Skin epidermis (tissue), 12 donors: ENCODE measurements around the gene HOXC5.

ENCODE experiments used
- H3K27ac ChIP-seq, 21 experiments: fragments of 200-600 bp; sonication (generic) in 11 of 21; one replicate each; pipeline ENCODE4 v1.5.0; 2020; ENCODE audit warnings: mild to moderate bottlenecking in 3 of 21, inconsistent platforms in 2 of 21, moderate library complexity in 2 of 21
- H3K4me3 ChIP-seq, 7 experiments: fragments of 200-600 bp; sonication (generic) in 2 of 7; one replicate each; pipeline ENCODE4 v1.5.0; 2020; ENCODE audit warnings: inconsistent platforms in 2 of 7, mild to moderate bottlenecking in 2 of 7, moderate library complexity in 1 of 7

Gene HOXC5

DNA sequence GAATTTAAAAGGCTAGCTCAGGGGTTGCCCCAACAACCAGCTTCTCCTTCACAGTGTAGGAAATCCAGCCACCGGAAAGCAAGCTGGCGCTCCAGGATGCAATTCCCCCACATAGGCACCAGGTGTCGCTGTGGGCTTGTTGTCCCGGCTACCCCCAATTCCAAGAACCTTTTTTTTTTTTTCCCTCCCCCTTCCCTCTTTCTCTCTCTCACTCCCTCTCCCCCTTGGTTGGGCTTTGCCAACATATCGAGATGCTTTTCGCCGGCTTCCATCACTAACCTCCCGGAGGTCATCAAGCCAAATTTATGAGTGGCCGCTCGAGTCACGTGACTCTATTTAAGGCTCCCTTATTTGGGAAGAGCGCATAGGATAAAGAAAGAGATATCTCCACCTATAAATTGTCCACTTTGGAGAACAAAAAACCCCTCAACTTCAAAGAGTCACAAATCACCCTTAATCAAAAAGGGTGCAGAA is at the start of gene HOXC5:
TSS of gene HOXC5 (plus strand) at position 424 of the 474 bp plus-strand sequence. CDS start 73 bp downstream, outside the sequence.
- peak within 1 kb of the TSS in 8 of 21 experiments; percentile 1 to 88 (median 81) for H3K27ac ChIP-seq
- peak within 1 kb of the TSS; percentile 14 to 36 (median 30) for H3K4me3 ChIP-seq

DNA sequence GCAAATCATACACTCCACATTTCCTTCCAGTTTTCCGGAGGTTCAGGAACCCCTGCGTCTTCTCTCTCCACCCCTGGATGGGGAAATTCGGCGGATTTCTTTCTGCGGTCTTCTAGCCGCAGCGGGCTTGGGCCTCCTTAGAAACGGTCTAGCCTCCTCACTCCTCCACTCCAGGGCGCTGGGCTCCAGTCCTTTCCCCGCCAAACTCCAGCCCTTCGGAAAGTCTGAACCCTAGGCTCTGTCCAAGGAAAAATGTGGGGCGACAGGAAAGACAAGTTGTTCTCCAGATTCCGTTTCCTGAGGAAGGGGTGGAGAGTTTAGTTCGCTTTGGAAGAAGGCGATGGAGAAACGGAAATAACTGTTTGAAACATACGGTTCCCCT is 49.3 kb upstream of the HOXC5 start:
- H3K4me3 ChIP-seq, result peak overlapping the region in 2 of 7 experiments; percentile 4 to 39
- peak overlapping the region in 9 of 21 experiments; percentile 14 to 98 (median 83) for H3K27ac ChIP-seq

DNA sequence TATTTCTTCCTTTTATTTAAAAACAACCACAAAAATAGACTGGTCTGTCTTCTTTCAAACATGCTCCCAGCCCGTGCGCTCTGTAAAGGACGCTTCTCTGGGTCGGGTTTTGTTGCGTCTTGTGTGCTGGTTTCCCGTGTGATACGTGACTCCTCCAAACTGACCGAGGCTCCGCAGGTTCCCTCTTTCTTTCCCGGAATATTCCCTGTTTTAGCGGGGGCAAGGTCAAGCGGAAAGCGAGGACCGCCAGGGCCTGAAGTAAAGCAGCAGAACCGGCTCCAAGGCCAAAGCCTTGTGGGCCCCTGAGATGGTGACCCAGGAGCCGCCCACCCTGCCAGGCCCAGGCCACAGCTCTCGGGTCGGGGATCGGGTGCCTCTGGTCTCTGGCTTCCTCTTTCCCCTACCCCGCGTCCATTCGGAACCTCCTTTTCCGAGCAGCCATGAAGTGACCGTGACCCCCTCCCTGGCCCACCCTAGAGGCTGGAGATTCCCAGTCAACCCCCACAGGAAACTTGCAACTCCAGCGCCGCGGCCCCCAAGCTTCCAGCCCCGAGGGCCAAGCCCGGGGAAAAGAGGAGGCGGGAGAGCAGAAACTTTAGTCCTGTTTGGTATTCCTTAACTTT is 48.8 kb upstream of the HOXC5 start:
- peak overlapping the region in 12 of 21 experiments; percentile 10 to 98 (median 72) for H3K27ac ChIP-seq
- peak overlapping the region in 3 of 7 experiments; percentile 39 to 43 (median 42) for H3K4me3 ChIP-seq

DNA sequence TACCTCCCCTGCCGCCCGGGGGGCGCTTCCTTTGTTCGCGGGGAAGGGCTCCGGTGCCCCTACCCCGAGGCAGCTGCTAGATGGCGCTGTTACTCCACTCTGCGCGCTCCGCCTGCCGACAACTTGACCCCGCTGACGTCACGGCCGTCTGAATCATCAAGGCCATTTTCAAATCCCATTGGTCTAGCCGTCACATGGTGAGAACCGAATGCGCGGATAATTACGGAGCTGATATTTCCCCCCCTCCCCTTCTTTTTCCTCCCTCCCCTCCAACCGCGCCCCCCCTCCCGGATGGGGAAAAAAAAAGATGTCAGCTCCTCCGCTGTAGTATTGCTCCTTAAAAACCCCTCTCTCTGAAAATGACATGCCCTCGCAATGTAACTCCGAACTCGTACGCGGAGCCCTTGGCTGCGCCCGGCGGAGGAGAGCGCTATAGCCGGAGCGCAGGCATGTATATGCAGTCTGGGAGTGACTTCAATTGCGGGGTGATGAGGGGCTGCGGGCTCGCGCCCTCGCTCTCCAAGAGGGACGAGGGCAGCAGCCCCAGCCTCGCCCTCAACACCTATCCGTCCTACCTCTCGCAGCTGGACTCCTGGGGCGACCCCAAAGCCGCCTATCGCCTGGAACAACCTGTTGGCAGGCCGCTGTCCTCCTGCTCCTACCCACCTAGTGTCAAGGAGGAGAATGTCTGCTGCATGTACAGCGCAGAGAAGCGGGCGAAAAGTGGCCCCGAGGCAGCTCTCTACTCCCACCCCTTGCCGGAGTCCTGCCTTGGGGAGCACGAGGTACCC is 47.8 kb upstream of the HOXC5 start, which contains the start of gene HOXC10:
TSS of gene HOXC10 (plus strand) at position 246 of the 791 bp plus-strand sequence. CDS start at position 360, 114 bp downstream.
- peak within 1 kb of the TSS in 15 of 21 experiments; percentile 42 to 98 (median 73) for H3K27ac ChIP-seq

DNA sequence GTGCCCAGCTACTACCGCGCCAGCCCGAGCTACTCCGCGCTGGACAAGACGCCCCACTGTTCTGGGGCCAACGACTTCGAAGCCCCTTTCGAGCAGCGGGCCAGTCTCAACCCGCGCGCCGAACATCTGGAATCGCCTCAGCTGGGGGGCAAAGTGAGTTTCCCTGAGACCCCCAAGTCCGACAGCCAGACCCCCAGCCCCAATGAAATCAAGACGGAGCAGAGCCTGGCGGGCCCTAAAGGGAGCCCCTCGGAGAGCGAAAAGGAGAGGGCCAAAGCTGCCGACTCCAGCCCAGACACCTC is 47.2 kb upstream of the HOXC5 start:
- Histone ChIP-seq H3K4me3 (peak overlapping the region in 6 of 7 experiments; percentile 9 to 43 (median 38)), H3K27ac (peak overlapping the region in 15 of 21 experiments; percentile 42 to 98 (median 73))

More for the DNA sequence above, 47.8 kb upstream of the HOXC5 start, which contains the start of gene HOXC10:
- peak within 1 kb of the TSS in 6 of 7 experiments; percentile 9 to 43 (median 38) for H3K4me3 ChIP-seq

DNA sequence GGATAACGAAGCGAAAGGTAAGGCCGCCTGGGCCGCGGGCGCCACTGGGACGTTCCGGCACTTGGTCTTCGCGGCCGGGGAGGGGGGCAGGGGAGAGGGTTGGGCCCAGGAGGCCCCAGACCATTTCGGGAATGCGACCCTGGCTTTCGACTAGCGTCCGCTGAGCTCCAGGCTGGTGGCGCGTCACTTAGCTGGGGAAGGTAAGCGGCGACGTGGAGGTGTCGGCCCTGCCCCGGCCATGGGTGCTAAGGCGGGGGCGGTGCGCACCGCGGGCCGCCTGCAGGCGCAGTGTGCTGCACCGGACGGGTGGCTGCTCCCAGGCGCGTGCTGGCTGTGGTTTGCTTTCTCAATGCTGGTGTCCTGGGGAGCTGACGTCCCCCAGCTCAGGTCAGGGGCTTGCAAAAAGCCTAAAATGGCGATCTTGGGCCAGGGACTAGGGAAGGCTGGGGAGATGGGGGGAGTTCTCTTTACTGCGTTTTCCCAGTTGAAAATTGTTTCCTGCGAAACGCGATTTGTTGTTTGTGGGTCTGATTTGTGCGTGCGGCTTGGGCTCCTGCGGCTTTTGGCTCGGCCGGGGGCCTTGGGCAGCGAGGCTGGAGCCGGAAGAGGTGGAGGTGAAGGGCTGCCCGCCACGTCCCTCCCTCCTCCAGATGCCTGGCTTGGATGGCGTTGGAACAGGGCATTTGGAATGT is 46.7 kb upstream of the HOXC5 start:
- Histone ChIP-seq H3K27ac (peak overlapping the region in 15 of 21 experiments; percentile 42 to 98 (median 73)), H3K4me3 (peak overlapping the region in 6 of 7 experiments; percentile 9 to 43 (median 38))

DNA sequence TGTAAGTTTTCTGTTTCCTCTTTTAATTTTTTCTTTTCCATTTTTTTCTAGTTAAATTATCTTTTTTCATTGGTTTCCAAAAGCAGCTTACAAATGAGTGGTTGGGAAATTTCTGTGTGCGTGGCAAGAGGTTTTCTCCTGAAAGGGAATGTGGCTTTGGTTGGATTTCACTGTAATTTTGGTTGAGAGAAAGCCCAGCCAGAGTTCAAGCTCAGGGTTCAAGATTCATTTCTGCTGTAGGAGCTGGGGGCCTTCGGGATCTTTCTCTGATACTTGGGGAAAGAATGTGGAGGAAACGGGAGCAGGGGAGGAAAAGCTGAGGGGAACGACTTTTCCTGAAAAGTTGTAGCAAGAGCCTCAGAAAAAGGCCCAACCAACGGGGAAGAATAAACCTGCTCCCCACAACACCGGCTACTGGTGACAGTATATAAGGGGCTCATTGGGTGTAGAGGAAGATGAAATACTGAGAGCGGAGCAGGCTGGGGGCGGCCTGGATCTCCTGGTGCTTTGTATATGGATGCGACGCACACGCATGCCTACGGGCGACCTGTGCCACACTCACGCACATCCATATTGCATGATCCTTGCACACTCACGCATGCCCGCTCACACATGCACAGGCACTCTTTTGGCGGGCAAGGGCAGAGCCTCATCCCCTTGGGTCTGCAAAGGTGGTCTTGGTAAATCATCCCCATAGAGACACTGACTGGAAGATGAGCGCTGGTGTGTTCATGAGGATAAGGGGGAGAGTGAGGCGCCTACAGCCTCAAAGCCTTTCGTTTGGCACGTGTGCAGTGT is 46.0 kb upstream of the HOXC5 start:
- peak overlapping the region in 11 of 21 experiments; percentile 57 to 98 (median 82) for H3K27ac ChIP-seq
- H3K4me3 ChIP-seq, result peak overlapping the region in 5 of 7 experiments; percentile 34 to 43 (median 39)

DNA sequence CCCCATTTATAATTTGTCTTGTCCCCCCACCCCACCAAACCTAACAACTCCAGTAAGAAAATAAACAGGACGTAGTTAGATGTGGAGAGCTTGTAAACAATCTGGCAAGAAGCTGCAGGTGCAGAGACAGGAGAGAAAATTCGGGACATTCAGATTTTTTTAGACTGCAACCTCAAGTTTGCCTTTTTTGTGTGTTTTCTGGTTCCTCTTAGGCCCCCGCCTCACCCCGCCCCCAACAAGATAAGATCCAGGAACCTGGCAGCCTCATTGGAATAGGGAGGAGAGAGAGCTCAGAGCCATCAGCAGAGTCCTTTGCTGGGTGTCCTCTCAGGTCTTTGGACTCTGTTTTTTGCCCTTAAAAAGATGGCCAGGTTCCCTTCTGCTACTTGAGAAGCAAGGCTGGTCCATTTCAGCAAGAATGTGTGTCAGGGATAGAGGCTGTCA is 45.0 kb upstream of the HOXC5 start:
- Histone ChIP-seq H3K27ac (peak overlapping the region in 3 of 21 experiments; percentile 41 to 98 (median 95)), H3K4me3 (no peak overlapping the region)

DNA sequence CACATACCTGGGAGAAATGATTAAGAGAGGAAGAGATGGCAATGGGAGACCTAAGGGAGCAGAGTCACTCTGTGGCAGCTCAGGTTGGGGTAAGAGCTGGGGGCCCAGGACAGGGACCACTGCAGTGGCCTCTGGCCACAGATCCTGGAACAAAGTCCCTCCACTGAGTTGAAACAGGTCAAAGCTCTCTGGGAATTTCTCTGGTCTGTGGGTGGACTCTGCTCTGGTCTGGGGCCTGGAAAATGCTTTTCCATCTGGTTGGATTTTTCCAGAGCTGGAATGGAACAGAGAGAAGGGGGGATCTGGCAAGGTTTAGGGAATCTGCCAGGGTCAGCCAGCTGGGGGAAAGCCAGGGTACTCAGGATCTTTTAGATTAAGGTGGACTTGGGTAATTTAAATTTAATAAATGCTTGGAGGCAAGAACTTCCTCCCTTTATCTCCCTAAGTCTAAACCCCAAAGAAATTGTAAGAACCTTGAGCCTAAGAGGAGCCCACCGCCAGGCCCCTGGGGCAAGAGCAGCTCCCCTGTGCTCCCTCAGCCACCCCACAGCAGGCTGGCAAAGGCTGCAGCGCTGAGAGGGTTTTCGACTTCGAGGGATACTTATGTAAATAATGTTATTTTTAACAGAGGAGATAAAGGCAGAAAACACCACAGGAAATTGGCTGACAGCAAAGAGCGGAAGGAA is 44.2 kb upstream of the HOXC5 start:
- H3K27ac ChIP-seq, result peak overlapping the region in 4 of 21 experiments; percentile 45 to 98 (median 60)
- H3K4me3 ChIP-seq, result no peak overlapping the region

DNA sequence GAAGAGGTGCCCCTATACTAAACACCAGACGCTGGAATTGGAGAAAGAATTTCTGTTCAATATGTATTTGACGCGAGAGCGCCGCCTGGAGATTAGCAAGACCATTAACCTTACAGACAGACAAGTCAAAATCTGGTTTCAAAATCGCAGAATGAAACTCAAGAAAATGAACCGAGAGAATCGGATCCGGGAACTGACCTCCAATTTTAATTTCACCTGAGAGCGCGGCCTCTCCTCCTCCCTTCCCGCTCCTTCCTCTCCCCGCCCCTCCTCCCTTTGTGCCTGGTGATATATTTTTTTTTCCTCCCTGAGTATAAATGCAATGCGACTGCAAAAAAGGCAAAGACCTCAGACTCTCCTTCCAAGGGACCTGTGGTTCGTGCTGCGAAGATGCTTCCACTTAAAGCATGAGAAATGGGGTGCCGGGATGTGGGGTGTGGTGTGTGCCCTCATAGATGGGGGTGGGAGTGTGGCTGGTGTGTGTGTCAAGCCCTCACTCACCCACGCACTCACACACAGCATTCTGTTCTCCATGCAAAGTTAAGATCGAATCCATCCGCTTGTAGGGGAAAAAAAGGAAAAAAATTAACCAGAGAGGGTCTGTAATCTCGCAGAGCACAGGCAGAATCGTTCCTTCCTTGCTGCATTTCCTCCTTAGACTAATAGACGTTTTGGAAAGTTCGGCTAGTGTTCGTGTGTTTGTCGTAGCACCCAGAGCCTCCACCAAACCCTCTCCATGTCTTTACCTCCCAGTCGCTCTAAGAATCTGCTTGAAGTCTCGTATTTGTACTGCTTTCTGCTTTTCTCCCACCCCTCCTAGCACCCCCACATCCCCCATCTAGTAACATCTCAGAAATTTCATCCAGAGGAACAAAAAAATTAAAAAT is 43.4 kb upstream of the HOXC5 start:
- Histone ChIP-seq H3K4me3 (no peak overlapping the region), H3K27ac (peak overlapping the region in 5 of 21 experiments; percentile 0 to 98 (median 53))

DNA sequence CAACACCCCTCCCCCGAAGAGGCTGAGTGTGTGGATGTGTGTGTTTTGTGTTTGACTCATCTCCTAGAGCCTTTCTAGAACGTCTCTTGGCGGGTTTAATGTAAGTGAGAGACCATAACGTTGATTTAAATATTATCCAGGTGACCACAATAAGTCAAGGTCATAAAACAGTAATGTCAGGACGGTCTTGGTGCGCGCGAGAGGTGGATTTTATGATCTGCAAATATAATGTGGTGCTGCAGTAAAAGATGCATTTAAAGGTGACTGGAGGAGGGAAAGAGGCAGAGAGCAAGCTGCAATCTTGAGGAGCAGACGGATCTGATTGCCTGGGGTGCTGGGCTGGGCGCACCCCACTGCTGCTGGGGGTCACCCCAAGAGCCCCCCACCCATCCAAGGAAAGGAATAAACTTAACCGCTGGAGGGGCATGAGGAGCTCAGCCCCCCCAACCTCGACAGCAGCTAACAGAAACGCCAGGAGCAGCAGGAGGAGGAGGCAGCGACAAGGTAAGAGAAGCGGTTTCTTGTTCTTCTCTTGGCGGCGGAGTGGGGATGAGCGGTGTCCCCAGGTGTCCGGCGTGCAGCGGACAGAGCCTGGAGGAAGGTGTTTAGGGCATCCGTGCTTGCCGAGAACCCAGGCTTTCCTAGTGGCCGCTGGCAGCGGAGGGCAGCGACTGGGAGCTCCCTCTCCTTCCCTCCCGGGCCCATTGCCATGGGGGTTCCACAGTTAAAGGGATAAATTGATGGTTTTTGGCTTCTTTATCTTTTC is 42.4 kb upstream of the HOXC5 start:
- H3K4me3 ChIP-seq, result no peak overlapping the region
- H3K27ac ChIP-seq, result peak overlapping the region in 6 of 21 experiments; percentile 12 to 98 (median 48)

DNA sequence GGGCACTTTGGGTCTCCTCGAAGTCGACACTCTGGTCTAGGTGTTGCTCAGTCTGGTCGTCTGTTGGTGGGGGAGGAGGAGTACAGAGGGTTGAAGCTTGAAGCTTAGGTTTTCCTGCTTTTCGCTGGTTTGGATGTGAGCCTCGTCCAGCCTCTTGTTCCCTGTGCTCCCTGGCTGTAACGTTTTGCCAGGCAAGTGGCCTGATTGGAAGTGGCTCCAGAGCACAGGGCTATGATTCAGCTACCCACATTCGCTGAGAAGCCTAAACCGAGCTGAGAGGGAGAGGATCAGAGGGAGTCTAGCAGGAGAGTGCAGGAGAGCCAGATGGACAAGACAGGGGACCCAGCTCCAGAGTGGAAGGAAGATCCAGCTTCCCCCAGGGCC is 41.8 kb upstream of the HOXC5 start:
- Histone ChIP-seq H3K27ac (peak overlapping the region in 6 of 21 experiments; percentile 12 to 98 (median 72)), H3K4me3 (no peak overlapping the region)

DNA sequence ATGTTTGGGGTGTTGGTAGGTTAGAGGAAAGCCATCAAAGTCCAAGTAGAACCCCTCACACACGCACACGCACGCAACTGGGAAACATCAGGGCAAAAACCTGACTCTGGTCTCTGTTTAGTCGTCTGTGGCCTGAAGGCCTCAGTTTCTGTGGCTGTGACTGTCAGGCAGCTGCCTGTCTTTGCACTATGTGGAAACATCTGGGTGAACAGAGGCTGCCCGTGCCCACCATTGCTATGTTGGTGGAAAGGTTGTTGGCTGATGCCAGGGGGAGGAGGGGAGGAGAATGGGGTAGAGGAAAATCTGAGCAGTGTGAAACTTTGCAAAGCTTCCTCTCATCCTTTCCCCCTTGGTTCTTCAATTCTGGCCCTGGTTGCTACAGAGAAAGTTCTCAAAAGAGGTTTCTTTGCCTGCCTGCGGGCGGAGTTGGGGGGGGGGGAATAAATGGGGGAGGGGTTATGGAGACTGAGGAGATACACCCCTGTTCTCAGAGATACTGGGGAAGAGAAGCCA is 40.4 kb upstream of the HOXC5 start:
- H3K27ac ChIP-seq, result peak overlapping the region in 4 of 21 experiments; percentile 97 to 98 (median 98)

DNA sequence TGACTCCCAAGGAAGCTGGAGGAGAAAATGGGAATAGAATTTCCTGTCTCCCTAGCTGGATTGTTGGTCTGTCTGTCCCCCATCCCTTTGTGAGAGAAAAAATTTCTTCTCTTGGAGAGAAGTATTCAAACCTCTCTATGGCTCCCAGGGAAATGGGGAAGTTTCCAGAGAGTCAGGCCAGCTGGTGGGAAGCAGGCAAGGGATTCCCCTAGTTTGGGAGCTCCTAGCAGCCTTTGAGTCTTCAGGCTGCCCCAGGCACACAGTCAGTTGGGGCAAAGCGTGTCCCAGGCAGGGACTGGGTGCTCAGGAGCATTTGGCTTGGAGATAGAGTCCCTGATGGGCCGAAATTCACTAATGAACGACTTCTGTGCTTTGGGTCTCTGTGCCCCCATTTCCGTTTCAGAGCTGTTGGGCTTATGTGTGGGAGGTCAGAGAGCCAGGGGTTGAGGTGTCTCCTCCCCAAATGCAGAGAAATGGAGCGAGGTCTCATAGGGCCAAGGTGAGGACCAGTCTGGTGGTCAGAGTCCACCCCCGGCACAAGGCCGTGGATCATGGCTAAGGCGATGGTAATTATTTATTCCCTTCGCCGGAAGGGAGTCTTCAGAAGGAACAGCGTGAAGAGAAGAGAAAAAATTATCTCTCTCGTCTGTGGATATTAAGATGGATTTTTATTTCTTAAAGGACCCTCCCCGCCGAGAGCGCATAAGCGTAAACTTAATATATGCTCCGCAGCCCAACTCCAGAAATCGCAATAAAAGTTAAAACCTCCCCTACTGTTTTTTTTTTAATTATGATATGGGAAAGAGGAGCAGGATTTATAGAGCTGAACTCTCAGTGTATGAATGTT is 39.5 kb upstream of the HOXC5 start:
- Histone ChIP-seq H3K4me3 (no peak overlapping the region), H3K27ac (peak overlapping the region in 6 of 21 experiments; percentile 80 to 98 (median 98))

More for the DNA sequence above, 40.4 kb upstream of the HOXC5 start:
- H3K4me3 ChIP-seq, result no peak overlapping the region

DNA sequence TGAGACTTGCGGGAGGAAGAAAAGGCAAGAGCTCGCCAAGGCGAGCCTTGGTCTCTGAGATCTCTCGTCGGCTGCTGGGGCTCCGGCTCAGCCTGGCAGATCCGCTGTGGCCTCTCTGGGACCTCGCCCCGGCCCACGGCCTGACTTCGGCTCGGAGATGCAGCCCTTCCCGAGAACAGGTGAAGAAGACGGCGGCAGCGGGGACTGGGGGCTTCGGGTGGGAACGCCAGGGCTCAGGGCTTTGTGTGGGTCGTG is 38.9 kb upstream of the HOXC5 start:
- Histone ChIP-seq H3K4me3 (peak overlapping the region in 2 of 7 experiments; percentile 33 to 54), H3K27ac (peak overlapping the region in 10 of 21 experiments; percentile 35 to 98 (median 88))
